Caco-2 (cell line): ENCODE data around the gene DQX1. TPM values are rescaled to one million over a fixed set of nuclear protein-coding genes. Genes with fewer than 3 reads are reported as not detected.

Source experiments
- BruUV-seq: library from RNA; stranded (reverse); fragments of 400-500 nt; replicated peaks from 2 replicates; lab custom pipeline; 2021; lab: Mats Ljungman, UMichigan
- CTCF ChIA-PET: fragments of 300-600 bp; sonication (Branson Sonifier 250); formaldehyde crosslinking; loops from one replicate; lab custom pipeline; 2022; ENCODE audit warnings: antibody characterized with exemption; lab: Charles Lee
- POLR2A ChIA-PET: fragments of 300-600 bp; sonication (Branson Sonifier 250); formaldehyde crosslinking; loops from one replicate; lab custom pipeline; 2022; ENCODE audit warnings: antibody characterized with exemption; lab: Charles Lee
- DNase-seq, 2 experiments: peaks; one replicate each; pipeline versions ENCODE4 v3.0.0 to v3.0.0-alpha.2; 2020 to 2022
- H3K27me3 ChIP-seq: replicated peaks from 2 replicates; pipeline ENCODE4 v1.6.0; 2011; ENCODE audit warnings: low read length; ENCODE audit not compliant: control insufficient read depth, insufficient read depth
- H3K36me3 ChIP-seq: 2 replicates; pipeline ENCODE4 v1.5.1; 2011; ENCODE audit warnings: low read length; ENCODE audit not compliant: control insufficient read depth, insufficient read depth
- H3K4me1 ChIP-seq: fragments of 250-450 bp; sonication (Bioruptor Pico); 2 replicates; pipeline ENCODE4 v1.5.1; 2020; ENCODE audit warnings: mild to moderate bottlenecking
- H3K4me3 ChIP-seq: 2 replicates; pipeline ENCODE4 v1.5.1; 2011; ENCODE audit warnings: low read depth, mild to moderate bottlenecking, control low read depth, low read length
- H3K9me3 ChIP-seq: fragments of 250-450 bp; sonication (Bioruptor Pico); 2 replicates; pipeline ENCODE4 v1.5.1; 2020; ENCODE audit warnings: mild to moderate bottlenecking, moderate library complexity
- H3K27ac Mint-ChIP-seq: one replicate; pipeline ENCODE4 v1.8.0; 2022; ENCODE audit warnings: mixed read lengths; ENCODE audit not compliant: unreplicated experiment
- H3K27me3 Mint-ChIP-seq: one replicate; pipeline ENCODE4 v1.8.0; 2022; ENCODE audit warnings: mixed read lengths; ENCODE audit not compliant: insufficient read depth, unreplicated experiment
- H3K36me3 Mint-ChIP-seq: one replicate; pipeline ENCODE4 v1.8.0; 2022; ENCODE audit warnings: mild to moderate bottlenecking, mixed read lengths; ENCODE audit not compliant: insufficient read depth, unreplicated experiment
- H3K4me1 Mint-ChIP-seq: one replicate; pipeline ENCODE4 v1.8.0; 2022; ENCODE audit warnings: low read depth, mixed read lengths; ENCODE audit not compliant: unreplicated experiment
- H3K4me3 Mint-ChIP-seq: one replicate; pipeline ENCODE4 v1.8.0; 2022; ENCODE audit warnings: mild to moderate bottlenecking, moderate library complexity, mixed read lengths; ENCODE audit not compliant: unreplicated experiment
- H3K9me3 Mint-ChIP-seq: one replicate; pipeline ENCODE4 v1.8.0; 2022; ENCODE audit warnings: mixed read lengths; ENCODE audit not compliant: unreplicated experiment
- CTCF ChIP-seq, 2 experiments: fragments of 200-600 bp in 1 of 2; IDR thresholded peaks; 1 replicate in 1 of 2; 2 replicates in 1 of 2; pipeline versions ENCODE4 v1.5.1 to v1.8.0; 2011 to 2022; ENCODE audit warnings: antibody characterized with exemption in 1 of 2, control low read depth in 1 of 2, inconsistent platforms in 1 of 2, low read depth in 1 of 2, low read length in 1 of 2, mild to moderate bottlenecking in 1 of 2, moderate library complexity in 1 of 2; ENCODE audit not compliant: insufficient read depth in 1 of 2, severe bottlenecking in 1 of 2, unreplicated experiment in 1 of 2
- intact Hi-C: fragments of 100-400 bp; cut with micrococcal nuclease; formaldehyde crosslinking; loops from one replicate; pipeline ENCODE4 v1.10.0; 2022; ENCODE audit not compliant: unreplicated experiment
- total RNA-seq: library from RNA; stranded (reverse); gene quantifications from 2 replicates; pipeline ENCODE4 v1.2.3, GENCODE V29; 2022

DQX1 gene
- total RNA-seq, 1 experiment from 2014 or later = 0.50 TPM

- Histone ChIP-seq H3K4me3 (no peak overlapping the region), H3K27me3 (no peaks in the 10 kb centered on the region), H3K4me1 (0 out of 2 replicates have a peak, but pooled peaks cover 8% of the 10 kb centered on the region), H3K36me3 (no peaks in the 10 kb centered on the region), H3K9me3 (no peaks in the 10 kb centered on the region)
- H3K36me3 Mint-ChIP-seq = peaks cover 8% of the 10 kb centered on the region
- DNase-seq = peak in 1 of 2 experiments; percentile 27
- intact Hi-C loops = no loop called here
- peaks cover 3% of the 10 kb centered on the region for H3K27me3 Mint-ChIP-seq
- POLR2A ChIA-PET = no interaction called here
- H3K27ac Mint-ChIP-seq = no peak overlapping the region
- BruUV-seq = no TSS peak
- H3K9me3 Mint-ChIP-seq = no peaks in the 10 kb centered on the region
- CTCF ChIA-PET = interaction anchor here (1.4 kb wide), 1 partner anchor 19 kb away, joined by 4 read pairs; no protein-coding TSS in a partner anchor
- no peak for TF ChIP-seq CTCF (IDR thresholded peaks at IDR 0.05; ENCODE audit: insufficient read depth in 1 of 2, low read depth in 1 of 2, low read length in 1 of 2, severe bottlenecking in 1 of 2, unreplicated experiment in 1 of 2)
- peaks cover 8% of the 10 kb centered on the region for H3K4me1 Mint-ChIP-seq
- no peak overlapping the region for H3K4me3 Mint-ChIP-seq
Measured at GRCh38 chr2:74512744-74513604, 13.1 kb downstream of the DQX1 start.

GRCh38 chr2:74511104-74511989, 14.7 kb downstream of the DQX1 start:
- no peak overlapping the region for H3K4me3 Mint-ChIP-seq
- ChIA-PET POLR2A (no interaction called here), CTCF (interaction anchor here (1.4 kb wide), 1 partner anchor 21 kb away, joined by 4 read pairs; no protein-coding TSS in a partner anchor)
- H3K27ac Mint-ChIP-seq = no peak overlapping the region
- Histone ChIP-seq H3K4me3 (no peak overlapping the region), H3K27me3 (no peaks in the 10 kb centered on the region), H3K36me3 (no peaks in the 10 kb centered on the region), H3K9me3 (no peaks in the 10 kb centered on the region), H3K4me1 (peaks cover 12% of the 10 kb centered on the region)
- no peaks in the 10 kb centered on the region for H3K9me3 Mint-ChIP-seq
- intact Hi-C loops = no loop called here
- DNase-seq = peak in 1 of 2 experiments; percentile 26
- no peaks in the 10 kb centered on the region for H3K27me3 Mint-ChIP-seq
- H3K36me3 Mint-ChIP-seq = peaks cover 24% of the 10 kb centered on the region
- H3K4me1 Mint-ChIP-seq = peaks cover 13% of the 10 kb centered on the region
- no peak for TF ChIP-seq CTCF (IDR thresholded peaks at IDR 0.05; ENCODE audit: insufficient read depth in 1 of 2, low read depth in 1 of 2, low read length in 1 of 2, severe bottlenecking in 1 of 2, unreplicated experiment in 1 of 2)
- BruUV-seq = no TSS peak

GRCh38 chr2:74510272-74510671, 15.8 kb downstream of the DQX1 start:
- H3K27ac Mint-ChIP-seq = no peak overlapping the region
- no TSS peak for BruUV-seq
- no peaks in the 10 kb centered on the region for H3K27me3 ChIP-seq

More at GRCh38 chr2:74510272-74510671, 15.8 kb downstream of the DQX1 start:
- Mint-ChIP-seq H3K27me3 (no peaks in the 10 kb centered on the region), H3K4me1 (peaks cover 15% of the 10 kb centered on the region), H3K4me3 (no peak overlapping the region), H3K9me3 (no peaks in the 10 kb centered on the region), H3K36me3 (peaks cover 27% of the 10 kb centered on the region)
- H3K4me3 ChIP-seq = no peak overlapping the region
- CTCF ChIA-PET = interaction anchor here (0.7 kb wide), 1 partner anchor 52 kb away, joined by 4 read pairs; the partner anchor contains the start of gene WBP1
- TF ChIP-seq CTCF (IDR thresholded peaks at IDR 0.05; ENCODE audit: insufficient read depth in 1 of 2, low read depth in 1 of 2, low read length in 1 of 2, severe bottlenecking in 1 of 2, unreplicated experiment in 1 of 2) = no peak
- no peaks in the 10 kb centered on the region for H3K9me3 ChIP-seq
- intact Hi-C loops = no loop called here
- peaks cover 19% of the 10 kb centered on the region for H3K4me1 ChIP-seq
- no peak for DNase-seq
- POLR2A ChIA-PET = interaction anchor here (0.7 to 1.1 kb wide), 2 partner anchors 12 to 16 kb away, joined by 3 read pairs; partner anchors contain the start of gene DQX1
- 0 out of 2 replicates have a peak, but pooled peaks cover 2% of the 10 kb centered on the region for H3K36me3 ChIP-seq
